GM18502 (cell line): Measurements from ENCODE around the gene PLCH2.

ENCODE experiments used
- ATAC-seq: cut with Tn5 transposase; IDR thresholded peaks from one replicate; pipeline ENCODE4 v1.9.1; 2021; ENCODE audit warnings: mild to moderate bottlenecking; ENCODE audit not compliant: unreplicated experiment, poor library complexity

The PLCH2 gene

DNA sequence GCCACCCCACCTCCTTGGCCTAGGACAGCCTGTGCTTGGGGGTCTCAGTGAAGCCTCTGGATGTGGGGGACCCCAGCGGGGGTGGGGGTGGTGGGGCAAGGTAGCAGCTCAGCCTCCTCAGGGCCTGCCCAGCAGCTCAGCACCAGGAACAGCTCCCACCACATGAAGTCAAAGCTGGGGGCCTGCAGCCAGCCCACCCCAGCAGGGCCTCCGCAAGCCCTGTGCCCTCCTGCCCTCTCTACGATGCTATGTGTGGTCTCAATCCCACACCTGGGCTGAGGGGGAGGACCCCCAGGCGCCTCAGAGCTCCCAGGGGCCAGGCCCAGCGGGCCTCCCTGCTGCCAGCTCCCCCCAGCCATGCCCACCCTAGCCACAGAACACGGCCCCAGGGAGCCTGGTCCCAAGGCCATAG, 31.7 kb downstream of the PLCH2 start:
- ATAC-seq = no peak

GRCh38 chr1:2508180-2508579, 32.1 kb downstream of the PLCH2 start:
- no peak for ATAC-seq

GRCh38 chr1:2508751-2509150, 32.7 kb downstream of the PLCH2 start:
- ATAC-seq = no peak

DNA sequence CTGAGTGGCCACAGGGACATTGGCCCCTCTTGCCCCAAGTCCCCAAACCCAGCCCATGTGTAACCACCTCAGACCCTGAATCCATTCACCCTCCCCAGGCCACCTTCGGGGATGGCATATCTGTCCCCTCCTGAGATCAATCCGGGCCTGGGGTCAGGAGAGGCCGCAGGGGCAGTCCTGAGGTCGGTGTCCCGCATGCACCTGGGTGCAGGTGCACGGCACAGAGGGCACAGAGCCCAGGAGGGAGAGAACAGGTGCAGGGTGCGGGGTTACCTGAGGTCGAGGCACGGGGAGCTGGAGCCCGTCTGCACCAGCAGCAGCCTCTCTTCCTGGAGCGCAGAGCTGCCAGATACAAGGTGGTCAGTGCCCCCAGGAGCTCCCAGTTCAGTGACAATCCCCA, 33.5 kb downstream of the PLCH2 start:
- no peak for ATAC-seq

DNA sequence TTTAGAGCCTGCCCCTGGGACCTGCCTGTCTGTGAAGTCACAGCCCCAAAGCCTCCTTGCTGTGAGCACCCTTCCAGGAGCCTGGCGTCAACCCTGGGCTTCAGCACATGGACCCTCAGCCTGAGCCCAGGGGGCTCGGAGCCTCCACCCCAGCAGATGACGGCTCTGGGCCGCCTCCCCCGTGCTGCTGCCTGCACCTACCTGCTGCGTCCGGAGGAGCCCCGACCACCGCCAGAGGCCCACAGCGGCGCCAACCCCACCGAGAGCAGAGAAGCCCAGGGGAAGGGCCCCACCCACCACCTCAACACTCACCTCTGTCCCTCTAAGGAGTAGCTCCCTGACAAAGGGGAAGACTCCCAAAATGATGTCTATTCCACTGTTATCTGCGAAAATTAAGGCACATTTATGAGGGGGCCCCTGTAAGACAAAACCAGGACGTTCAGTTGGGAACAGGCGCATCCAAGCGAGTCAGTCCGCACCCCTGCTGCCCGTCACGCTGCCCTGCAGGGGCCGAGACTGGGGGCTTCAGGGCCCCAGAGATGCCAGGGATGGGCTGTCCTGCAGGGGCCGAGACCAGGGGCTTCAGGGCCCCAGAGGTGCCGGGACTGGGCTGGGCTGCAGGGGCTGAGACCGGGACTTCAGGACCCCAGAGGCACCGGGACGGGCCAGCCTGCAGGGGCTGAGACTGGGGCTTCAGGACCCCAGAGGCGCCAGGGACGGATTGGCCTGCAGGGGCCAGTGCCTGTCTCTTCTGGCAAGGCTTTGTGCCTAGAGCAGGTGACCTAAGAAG, 34.5 kb downstream of the PLCH2 start:
- ATAC-seq = no peak

DNA sequence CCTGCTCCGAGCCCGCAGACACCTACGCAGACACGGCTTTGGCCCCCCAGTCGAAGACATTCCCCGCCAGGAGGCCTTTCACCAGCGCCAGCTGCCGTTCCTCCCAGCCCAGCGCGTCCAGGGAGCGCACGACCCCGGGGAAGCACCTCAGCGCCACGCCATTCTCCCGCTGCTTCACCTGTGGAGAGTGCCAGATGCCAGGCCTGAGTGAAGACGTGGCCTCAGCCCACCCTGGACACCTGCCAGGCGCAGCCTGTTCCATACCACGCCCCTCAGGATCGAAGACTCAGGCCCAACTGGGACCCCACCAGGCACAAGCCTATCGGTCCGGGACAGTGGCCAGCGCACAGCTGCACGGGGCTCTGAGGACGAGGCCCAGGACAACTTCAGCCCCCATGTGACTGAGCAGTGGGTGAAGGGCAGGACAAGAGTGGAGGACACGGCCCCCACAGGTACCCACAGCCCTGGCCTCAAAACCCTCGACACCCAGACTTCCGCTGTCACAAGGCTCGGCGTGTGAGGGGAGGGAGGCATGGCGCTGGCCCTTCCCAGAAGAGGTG, 36.9 kb downstream of the PLCH2 start:
- no peak for ATAC-seq

GRCh38 chr1:2513939-2514652, 38.0 kb downstream of the PLCH2 start:
- ATAC-seq = no peak

DNA sequence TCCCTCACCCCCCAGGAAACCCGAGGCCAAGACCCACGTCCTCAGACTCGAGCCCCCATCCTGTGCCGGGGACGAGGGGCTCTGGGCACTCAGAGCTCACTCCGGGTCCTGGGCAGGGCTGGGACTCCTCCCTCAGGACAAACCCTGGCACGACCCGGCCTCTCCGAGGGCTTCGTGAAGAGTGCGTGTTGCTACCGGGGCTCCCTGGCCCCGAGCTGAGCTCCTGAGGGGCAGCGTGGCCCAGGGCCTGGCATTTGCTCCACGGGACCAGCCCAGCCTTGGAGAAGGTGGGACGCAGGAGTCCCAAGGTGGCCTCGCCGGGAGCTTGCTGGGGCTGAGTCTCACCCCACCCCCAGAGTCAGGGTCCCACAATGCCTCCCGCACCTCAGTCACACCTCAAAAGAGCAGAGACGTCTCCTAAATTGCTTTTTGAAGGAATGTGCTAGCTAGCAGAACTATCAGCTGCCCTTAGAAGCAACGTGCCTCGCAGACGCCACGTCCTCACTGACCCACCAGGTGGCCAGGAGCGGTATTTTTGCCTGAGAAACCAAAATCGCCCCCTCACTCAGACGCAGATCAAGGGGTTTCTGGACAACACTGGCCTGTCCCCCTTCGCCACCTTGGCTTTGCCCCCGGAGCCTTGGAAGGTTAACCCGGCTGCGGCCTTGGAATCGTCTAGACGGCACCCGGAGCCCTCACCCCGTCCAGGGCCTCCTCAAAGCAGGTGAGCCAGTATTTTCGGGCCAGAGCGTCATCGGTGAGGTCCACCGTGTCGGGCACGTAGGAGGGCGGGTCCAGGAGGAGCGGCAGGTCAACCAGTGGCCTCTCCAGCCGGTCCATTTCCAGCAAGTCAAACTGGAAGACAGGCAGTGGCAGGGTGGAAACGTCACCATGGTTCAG, 39.0 kb downstream of the PLCH2 start:
- no peak for ATAC-seq

DNA sequence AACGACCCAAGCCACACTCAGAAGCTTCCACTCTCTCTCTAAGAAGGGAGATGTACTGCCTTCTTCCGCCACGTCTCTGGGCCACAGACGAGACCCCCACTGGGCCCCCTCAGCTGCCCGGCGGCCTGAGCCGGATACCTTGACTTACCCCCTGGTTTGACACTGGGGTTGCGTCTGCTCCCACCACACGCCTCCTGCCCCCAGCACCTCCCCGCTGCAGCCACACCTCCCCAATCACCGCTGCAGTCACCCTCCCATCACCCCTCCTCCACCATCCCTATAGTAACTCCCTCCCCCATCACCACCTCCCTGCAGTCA, 39.6 kb downstream of the PLCH2 start:
- ATAC-seq = no peak

GRCh38 chr1:2516124-2516523, 40.0 kb downstream of the PLCH2 start:
- no peak for ATAC-seq

GRCh38 chr1:2516946-2517345, 40.9 kb downstream of the PLCH2 start:
- ATAC-seq = no peak

- ATAC-seq = no peak
Observed at GRCh38 chr1:2517966-2518365, 41.9 kb downstream of the PLCH2 start.

GRCh38 chr1:2518528-2518927, 42.4 kb downstream of the PLCH2 start:
- no peak for ATAC-seq

DNA sequence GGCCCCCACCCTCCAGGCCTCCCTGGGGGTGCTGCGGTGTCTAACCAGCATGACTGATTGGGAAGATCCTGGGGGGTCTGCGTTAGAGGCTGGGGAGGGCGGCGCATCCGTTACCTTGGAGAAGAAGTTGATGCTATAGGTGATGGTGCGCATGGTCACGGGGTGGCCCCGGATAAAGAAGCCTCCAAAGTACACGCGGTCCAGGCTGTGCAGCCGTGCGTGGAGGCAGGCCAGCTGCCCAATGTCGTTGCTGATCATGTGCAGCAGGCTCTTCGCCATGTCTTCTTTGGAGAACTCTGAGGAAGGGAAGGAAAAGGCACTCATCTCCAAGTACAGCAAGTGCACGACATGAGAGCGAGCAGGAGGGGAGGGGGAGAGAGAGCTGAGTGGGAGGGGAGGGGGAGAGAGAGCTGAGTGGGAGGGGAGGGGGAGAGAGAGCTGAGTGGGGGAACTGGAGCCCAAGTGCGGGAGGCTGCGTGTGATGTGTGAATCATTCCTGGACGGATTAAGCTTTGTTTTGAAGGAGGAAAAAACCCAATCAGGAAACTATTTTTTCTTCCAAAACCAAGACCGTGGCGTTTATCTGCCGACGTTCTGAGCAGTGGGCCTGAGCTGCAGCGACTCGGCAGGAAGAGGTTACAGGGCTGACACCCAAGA, 43.1 kb downstream of the PLCH2 start:
- ATAC-seq = no peak

GRCh38 chr1:2519729-2520128, 43.6 kb downstream of the PLCH2 start:
- ATAC-seq = no peak

GRCh38 chr1:2520206-2520605, 44.1 kb downstream of the PLCH2 start:
- ATAC-seq = no peak

DNA sequence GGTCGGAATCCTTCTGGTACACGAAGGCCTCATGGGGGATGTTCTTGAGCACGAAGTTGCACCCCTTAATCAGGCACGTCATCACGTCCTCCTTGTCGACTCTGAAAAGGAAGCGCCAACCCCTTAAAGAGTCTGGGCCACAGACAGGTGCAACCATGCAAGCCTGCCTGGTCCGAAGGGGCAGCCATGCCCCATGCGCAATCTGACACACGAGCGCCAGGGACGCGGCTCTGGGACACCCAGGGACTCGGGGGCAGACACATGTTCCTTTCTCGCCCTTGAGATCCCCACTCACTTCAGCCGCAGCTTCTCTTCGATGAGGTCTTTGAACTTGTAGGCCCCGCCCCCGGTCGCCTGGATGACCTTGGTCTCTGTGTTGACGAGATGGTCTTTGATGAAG, 44.7 kb downstream of the PLCH2 start:
- ATAC-seq = no peak

GRCh38 chr1:2522230-2522629, 46.1 kb downstream of the PLCH2 start:
- ATAC-seq = no peak

DNA sequence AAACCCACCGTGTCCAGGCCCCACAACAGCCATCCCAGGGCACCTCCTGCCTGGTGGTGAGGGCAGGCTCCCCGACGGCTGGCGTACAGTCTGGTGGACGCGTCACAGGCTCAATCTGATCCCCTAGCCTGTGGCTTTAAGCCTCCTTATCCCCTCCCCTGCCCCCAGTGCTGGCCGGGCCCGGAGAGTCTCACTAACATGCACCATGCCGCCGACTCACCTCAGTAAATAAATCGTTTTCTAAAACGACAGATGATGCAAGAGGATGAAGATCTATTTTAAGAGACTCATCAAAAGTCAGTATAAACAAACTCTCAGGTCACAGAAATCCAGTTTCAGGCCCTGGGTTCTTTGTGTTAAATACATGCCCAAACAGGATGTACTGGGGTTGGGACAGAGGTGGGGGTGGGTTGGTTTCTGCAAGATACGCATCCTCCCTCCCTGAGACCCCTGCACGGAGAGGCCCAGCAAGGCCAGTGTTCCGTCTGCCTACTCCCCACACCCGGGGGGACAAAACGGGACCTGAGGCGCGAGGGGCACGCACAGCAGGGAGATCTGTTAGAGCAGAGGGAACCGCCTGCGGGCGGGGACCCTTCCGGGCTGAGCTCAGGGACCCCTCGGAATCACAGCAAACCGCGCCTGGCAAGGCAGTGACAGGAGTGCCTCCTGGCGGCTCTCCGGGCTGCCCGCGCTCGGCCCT, 47.3 kb downstream of the PLCH2 start:
- ATAC-seq = no peak
